Astrocyte (in vitro differentiated cells and primary cell): ENCODE data around the gene CA7. TPM values are rescaled to one million over a fixed set of nuclear protein-coding genes. Genes with fewer than 3 reads are reported as not detected.

ENCODE experiments used
- DNase-seq: peaks from one replicate; pipeline ENCODE4 v3.0.0-alpha.2; 2010; ENCODE audit warnings: low read depth
- FAIRE-seq: peaks from 2 replicates; lab custom pipeline; 2011; peaks lifted over from hg19 to GRCh38; lab: Jason Lieb, UNC
- H2AFZ ChIP-seq: 2 replicates; pipeline ENCODE4 v1.6.0; 2012; ENCODE audit warnings: low read depth, low read length, inconsistent platforms
- H3K27ac ChIP-seq: 2 replicates; pipeline ENCODE4 v1.5.1; 2011; ENCODE audit warnings: low read depth, low read length, inconsistent platforms
- H3K27me3 ChIP-seq: 2 replicates; pipeline ENCODE4 v1.6.0; 2011; ENCODE audit warnings: low read length, inconsistent platforms; ENCODE audit not compliant: insufficient read depth
- H3K36me3 ChIP-seq: 2 replicates; pipeline ENCODE4 v1.5.1; 2011; ENCODE audit warnings: low read length, inconsistent platforms; ENCODE audit not compliant: insufficient read depth
- H3K4me1 ChIP-seq: 2 replicates; pipeline ENCODE4 v1.5.1; 2011; ENCODE audit warnings: low read length, inconsistent platforms; ENCODE audit not compliant: insufficient read depth
- H3K4me2 ChIP-seq: 2 replicates; pipeline ENCODE4 v1.6.0; 2012; ENCODE audit warnings: low read length, inconsistent platforms
- H3K4me3 ChIP-seq: 2 replicates; pipeline ENCODE4 v1.5.1; 2011; ENCODE audit warnings: low read depth, mild to moderate bottlenecking, low read length, inconsistent platforms; ENCODE audit not compliant: insufficient read depth
- H3K79me2 ChIP-seq: 2 replicates; pipeline ENCODE4 v1.6.0; 2012; ENCODE audit warnings: mild to moderate bottlenecking, low read length, inconsistent platforms; ENCODE audit not compliant: insufficient read depth
- H3K9ac ChIP-seq: 2 replicates; pipeline ENCODE4 v1.6.0; 2012; ENCODE audit warnings: mild to moderate bottlenecking, low read length, inconsistent platforms
- H3K9me3 ChIP-seq: 2 replicates; pipeline ENCODE4 v1.5.1; 2012; ENCODE audit warnings: low read depth, mild to moderate bottlenecking, low read length, inconsistent platforms; ENCODE audit not compliant: insufficient read depth
- H4K20me1 ChIP-seq: 2 replicates; pipeline ENCODE4 v1.6.0; 2012; ENCODE audit warnings: low read length, inconsistent platforms; ENCODE audit not compliant: insufficient read depth
- H3K27ac Mint-ChIP-seq: one replicate; pipeline ENCODE4 v1.8.0; 2021; ENCODE audit warnings: mild to moderate bottlenecking, mixed read lengths; ENCODE audit not compliant: unreplicated experiment
- H3K27me3 Mint-ChIP-seq: one replicate; pipeline ENCODE4 v1.8.0; 2021; ENCODE audit warnings: low read depth, mixed read lengths; ENCODE audit not compliant: unreplicated experiment
- H3K36me3 Mint-ChIP-seq: one replicate; pipeline ENCODE4 v1.8.0; 2021; ENCODE audit warnings: low read depth, mixed read lengths; ENCODE audit not compliant: unreplicated experiment
- H3K4me1 Mint-ChIP-seq: one replicate; pipeline ENCODE4 v1.8.0; 2021; ENCODE audit warnings: low read depth, mixed read lengths; ENCODE audit not compliant: unreplicated experiment
- H3K4me3 Mint-ChIP-seq: one replicate; pipeline ENCODE4 v1.8.0; 2021; ENCODE audit warnings: mild to moderate bottlenecking, moderate library complexity, mixed read lengths; ENCODE audit not compliant: unreplicated experiment
- H3K9me3 Mint-ChIP-seq: one replicate; pipeline ENCODE4 v1.8.0; 2021; ENCODE audit warnings: mild to moderate bottlenecking, mixed read lengths; ENCODE audit not compliant: unreplicated experiment
- EZH2 ChIP-seq: IDR thresholded peaks from 2 replicates; pipeline ENCODE4 v1.6.1; 2012; ENCODE audit warnings: mild to moderate bottlenecking, low read length, inconsistent platforms; ENCODE audit not compliant: insufficient read depth
- total RNA-seq: library from RNA; stranded (reverse); gene quantifications from 2 replicates; pipeline ENCODE4 v1.2.1, GENCODE V29; 2021
- TF ChIP-seq, protein P1 (sequence below): IDR thresholded peaks from 2 replicates; pipeline ENCODE4 v1.5.1; 2011; ENCODE audit warnings: low read depth, mild to moderate bottlenecking, inconsistent platforms, low read length, moderate library complexity; ENCODE audit not compliant: insufficient read depth

The CA7 gene
- total RNA-seq, 1 donor from 2014 or later, result not detected

DNA sequence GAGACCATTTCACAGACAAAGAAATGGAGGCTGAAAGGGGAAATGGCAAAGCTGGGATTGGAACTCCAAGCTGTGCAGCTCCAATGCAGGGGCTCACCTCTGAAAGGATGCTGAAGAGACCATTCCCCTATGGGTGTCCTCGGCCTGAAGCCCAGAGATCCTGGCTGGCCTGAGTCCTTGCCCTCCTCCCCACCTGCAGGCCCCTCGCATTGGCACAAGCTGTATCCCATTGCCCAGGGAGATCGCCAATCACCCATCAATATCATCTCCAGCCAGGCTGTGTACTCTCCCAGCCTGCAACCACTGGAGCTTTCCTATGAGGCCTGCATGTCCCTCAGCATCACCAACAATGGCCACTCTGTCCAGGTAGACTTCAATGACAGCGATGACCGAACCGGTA, 2.6 kb downstream of the CA7 start:
- no peak overlapping the region for H3K4me3 Mint-ChIP-seq
- Histone ChIP-seq H3K36me3 (no peaks in the 10 kb centered on the region), H2AFZ (no peak overlapping the region), H3K27me3 (peaks cover 39% of the 10 kb centered on the region), H3K9ac (no peak overlapping the region), H3K4me1 (peaks cover 9% of the 10 kb centered on the region), H3K79me2 (no peaks in the 10 kb centered on the region), H4K20me1 (peaks cover 5% of the 10 kb centered on the region), H3K27ac (no peak overlapping the region), H3K4me2 (no peak overlapping the region), H3K4me3 (no peak overlapping the region), H3K9me3 (no peaks in the 10 kb centered on the region)
- H3K27ac Mint-ChIP-seq, result no peak overlapping the region
- peaks cover 5% of the 10 kb centered on the region for H3K36me3 Mint-ChIP-seq
- no peak for TF ChIP-seq EZH2
- TF ChIP-seq, protein P1, sequence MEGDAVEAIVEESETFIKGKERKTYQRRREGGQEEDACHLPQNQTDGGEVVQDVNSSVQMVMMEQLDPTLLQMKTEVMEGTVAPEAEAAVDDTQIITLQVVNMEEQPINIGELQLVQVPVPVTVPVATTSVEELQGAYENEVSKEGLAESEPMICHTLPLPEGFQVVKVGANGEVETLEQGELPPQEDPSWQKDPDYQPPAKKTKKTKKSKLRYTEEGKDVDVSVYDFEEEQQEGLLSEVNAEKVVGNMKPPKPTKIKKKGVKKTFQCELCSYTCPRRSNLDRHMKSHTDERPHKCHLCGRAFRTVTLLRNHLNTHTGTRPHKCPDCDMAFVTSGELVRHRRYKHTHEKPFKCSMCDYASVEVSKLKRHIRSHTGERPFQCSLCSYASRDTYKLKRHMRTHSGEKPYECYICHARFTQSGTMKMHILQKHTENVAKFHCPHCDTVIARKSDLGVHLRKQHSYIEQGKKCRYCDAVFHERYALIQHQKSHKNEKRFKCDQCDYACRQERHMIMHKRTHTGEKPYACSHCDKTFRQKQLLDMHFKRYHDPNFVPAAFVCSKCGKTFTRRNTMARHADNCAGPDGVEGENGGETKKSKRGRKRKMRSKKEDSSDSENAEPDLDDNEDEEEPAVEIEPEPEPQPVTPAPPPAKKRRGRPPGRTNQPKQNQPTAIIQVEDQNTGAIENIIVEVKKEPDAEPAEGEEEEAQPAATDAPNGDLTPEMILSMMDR, result no peak
- H3K27me3 Mint-ChIP-seq, result peaks cover 78% of the 10 kb centered on the region
- peaks cover 11% of the 10 kb centered on the region for H3K9me3 Mint-ChIP-seq
- peaks cover 5% of the 10 kb centered on the region for H3K4me1 Mint-ChIP-seq
- FAIRE-seq (no peak), DNase-seq (no peak)

GRCh38 chr16:66847533-66848067, 3.4 kb downstream of the CA7 start:
- no peak overlapping the region for H3K4me3 ChIP-seq
- TF ChIP-seq, protein P1, result no peak
- TF ChIP-seq EZH2, result no peak
- peaks cover 5% of the 10 kb centered on the region for H3K4me1 Mint-ChIP-seq
- FAIRE-seq, result no peak
- H3K36me3 ChIP-seq, result no peaks in the 10 kb centered on the region
- H3K27me3 ChIP-seq, result peaks cover 39% of the 10 kb centered on the region
- H2AFZ ChIP-seq, result no peak overlapping the region
- peaks cover 9% of the 10 kb centered on the region for H3K4me1 ChIP-seq
- H3K4me2 ChIP-seq, result no peak overlapping the region
- no peaks in the 10 kb centered on the region for H3K79me2 ChIP-seq
- no peak overlapping the region for H3K4me3 Mint-ChIP-seq
- H3K9me3 ChIP-seq, result no peaks in the 10 kb centered on the region
- H3K36me3 Mint-ChIP-seq, result peaks cover 3% of the 10 kb centered on the region
- H3K9ac ChIP-seq, result no peak overlapping the region
- H3K27me3 Mint-ChIP-seq, result peaks cover 74% of the 10 kb centered on the region
- H3K27ac ChIP-seq, result no peak overlapping the region
- no peak for DNase-seq
- peaks cover 11% of the 10 kb centered on the region for H3K9me3 Mint-ChIP-seq
- H4K20me1 ChIP-seq, result peaks cover 5% of the 10 kb centered on the region
- H3K27ac Mint-ChIP-seq, result no peak overlapping the region

- H3K4me1 ChIP-seq, result peaks cover 4% of the 10 kb centered on the region
- peaks cover 39% of the 10 kb centered on the region for H3K27me3 ChIP-seq
- H2AFZ ChIP-seq, result no peak overlapping the region
These were observed 4.0 kb downstream of the CA7 start for GRCh38 chr16:66848172-66848571.

More at GRCh38 chr16:66848172-66848571, 4.0 kb downstream of the CA7 start:
- Histone ChIP-seq H3K36me3 (no peaks in the 10 kb centered on the region), H3K27ac (no peak overlapping the region), H3K79me2 (no peaks in the 10 kb centered on the region), H4K20me1 (peaks cover 5% of the 10 kb centered on the region), H3K4me3 (no peak overlapping the region), H3K9ac (no peak overlapping the region), H3K4me2 (no peak overlapping the region), H3K9me3 (no peaks in the 10 kb centered on the region)
- H3K9me3 Mint-ChIP-seq, result peaks cover 8% of the 10 kb centered on the region
- FAIRE-seq (no peak), DNase-seq (no peak)
- H3K4me1 Mint-ChIP-seq, result peaks cover 5% of the 10 kb centered on the region
- no peak overlapping the region for H3K27ac Mint-ChIP-seq
- H3K4me3 Mint-ChIP-seq, result no peak overlapping the region
- no peaks in the 10 kb centered on the region for H3K36me3 Mint-ChIP-seq
- H3K27me3 Mint-ChIP-seq, result peaks cover 74% of the 10 kb centered on the region
- TF ChIP-seq EZH2, result no peak
- TF ChIP-seq, protein P1, result no peak
